A673 (cell line): ENCODE data around the gene UBTD1.

Source experiments
- EZH2 ChIP-seq: fragments of 200-600 bp; sonication (generic); IDR thresholded peaks from 2 replicates; pipeline ENCODE4 v1.6.1; 2017; ENCODE audit warnings: borderline replicate concordance, low read depth, mild to moderate bottlenecking, mixed read lengths, antibody characterized with exemption, low read length; ENCODE audit not compliant: poor library complexity, severe bottlenecking
- TF ChIP-seq, protein P1 (sequence below): fragments of 300-800, 200-600 bp; sonication (generic); conservative IDR thresholded peaks from 2 replicates; pipeline ENCODE4 v1.5.1; 2017; ENCODE audit warnings: low read depth, mild to moderate bottlenecking, antibody characterized with exemption, low read length, moderate library complexity, mixed read lengths

DNA sequence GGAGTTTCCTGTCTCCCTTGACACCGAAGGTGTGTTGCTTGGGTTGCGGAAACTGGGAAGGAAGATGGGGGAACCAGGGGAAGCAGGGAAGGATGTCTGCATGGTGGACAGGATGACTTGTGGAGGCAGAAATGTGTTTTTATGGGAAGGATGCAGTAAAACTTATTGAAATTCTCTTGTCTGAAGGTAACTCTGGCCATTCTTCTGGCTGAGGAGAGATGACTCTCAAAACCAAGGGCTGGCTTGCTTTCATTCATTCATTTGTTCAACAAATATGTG, 1.5 kb downstream of the UBTD1 start:
- TF ChIP-seq, protein P1, sequence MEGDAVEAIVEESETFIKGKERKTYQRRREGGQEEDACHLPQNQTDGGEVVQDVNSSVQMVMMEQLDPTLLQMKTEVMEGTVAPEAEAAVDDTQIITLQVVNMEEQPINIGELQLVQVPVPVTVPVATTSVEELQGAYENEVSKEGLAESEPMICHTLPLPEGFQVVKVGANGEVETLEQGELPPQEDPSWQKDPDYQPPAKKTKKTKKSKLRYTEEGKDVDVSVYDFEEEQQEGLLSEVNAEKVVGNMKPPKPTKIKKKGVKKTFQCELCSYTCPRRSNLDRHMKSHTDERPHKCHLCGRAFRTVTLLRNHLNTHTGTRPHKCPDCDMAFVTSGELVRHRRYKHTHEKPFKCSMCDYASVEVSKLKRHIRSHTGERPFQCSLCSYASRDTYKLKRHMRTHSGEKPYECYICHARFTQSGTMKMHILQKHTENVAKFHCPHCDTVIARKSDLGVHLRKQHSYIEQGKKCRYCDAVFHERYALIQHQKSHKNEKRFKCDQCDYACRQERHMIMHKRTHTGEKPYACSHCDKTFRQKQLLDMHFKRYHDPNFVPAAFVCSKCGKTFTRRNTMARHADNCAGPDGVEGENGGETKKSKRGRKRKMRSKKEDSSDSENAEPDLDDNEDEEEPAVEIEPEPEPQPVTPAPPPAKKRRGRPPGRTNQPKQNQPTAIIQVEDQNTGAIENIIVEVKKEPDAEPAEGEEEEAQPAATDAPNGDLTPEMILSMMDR, result no peak
- TF ChIP-seq EZH2, result no peak
